SK-N-SH (cell line): ENCODE data around the gene ALDH1L1. TPM values are rescaled to one million over a fixed set of nuclear protein-coding genes. Genes with fewer than 3 reads are reported as not detected.

Experiments used
- CTCF ChIA-PET: fragments of 300-600, 350-600 bp; formaldehyde crosslinking; extraction: SDS; loops from one replicate; lab custom pipeline; 2021; lab: Yijun Ruan, JAX
- POLR2A ChIA-PET: fragments of 350-600 bp; sonication (Branson Sonifier 250); formaldehyde crosslinking; extraction: SDS; loops from one replicate; lab custom pipeline; 2020; ENCODE audit warnings: antibody characterized with exemption, inconsistent platforms; lab: Yijun Ruan, JAX
- DNase-seq: peaks from one replicate; pipeline ENCODE4 v3.0.0; 2012
- H2AFZ ChIP-seq: fragments of 200-600 bp; sonication (generic); 2 replicates; pipeline ENCODE4 v1.8.1; 2016; ENCODE audit warnings: antibody characterized with exemption, mild to moderate bottlenecking, low read depth
- H3F3A ChIP-seq: fragments of 200-600 bp; sonication (generic); replicated peaks from 2 replicates; pipeline ENCODE3; 2016; ENCODE audit warnings: antibody characterized with exemption, mild to moderate bottlenecking; ENCODE audit not compliant: insufficient read depth
- H3K27ac ChIP-seq, 2 experiments: fragments of 200-500 bp in 1 of 2; fragments of 200-600 bp in 1 of 2; sonication (Bioruptor generic) in 1 of 2; sonication (generic), shearing (Covaris generic) in 1 of 2; 2 replicates each; pipeline versions ENCODE4 v1.5.1 to v1.6.1; 2014 to 2016; ENCODE audit warnings: low read depth in 2 of 2, inconsistent platforms in 1 of 2, low read length in 1 of 2, mild to moderate bottlenecking in 1 of 2, mixed read lengths in 1 of 2
- H3K27me3 ChIP-seq: fragments of 200-600 bp; sonication (generic), shearing (Covaris generic); 2 replicates; pipeline ENCODE4 v1.6.1; 2016; ENCODE audit warnings: mixed run types; ENCODE audit not compliant: insufficient read depth
- H3K36me3 ChIP-seq, 2 experiments: fragments of 200-500 bp in 1 of 2; fragments of 200-600 bp in 1 of 2; sonication (Bioruptor generic) in 1 of 2; sonication (generic) in 1 of 2; replicated peaks in 1 of 2; 2 replicates each; pipeline versions ENCODE3 to v1.5.1; 2014 to 2016; ENCODE audit warnings: low read length in 1 of 2, mild to moderate bottlenecking in 1 of 2; ENCODE audit not compliant: insufficient read depth in 2 of 2, control insufficient read depth in 1 of 2
- H3K4me1 ChIP-seq, 2 experiments: fragments of 200-500 bp in 1 of 2; fragments of 200-600 bp in 1 of 2; sonication (Bioruptor generic) in 1 of 2; sonication (generic), shearing (Covaris generic) in 1 of 2; 2 replicates each; pipeline versions ENCODE4 v1.5.1 to v1.6.1; 2014 to 2016; ENCODE audit warnings: low read depth in 1 of 2, low read length in 1 of 2, mixed run types in 1 of 2; ENCODE audit not compliant: insufficient read depth in 2 of 2, control insufficient read depth in 1 of 2
- H3K4me2 ChIP-seq: fragments of 200-600 bp; sonication (generic), shearing (Covaris generic); 2 replicates; pipeline ENCODE4 v1.6.1; 2017; ENCODE audit warnings: mixed run types
- H3K4me3 ChIP-seq, 2 experiments: fragments of 200-500 bp in 1 of 2; fragments of 200-600 bp in 1 of 2; sonication (Bioruptor generic) in 1 of 2; sonication (generic), shearing (Covaris generic) in 1 of 2; 2 replicates each; pipeline versions ENCODE4 v1.5.1 to v1.8.1; 2014 to 2016; ENCODE audit warnings: low read depth in 2 of 2, inconsistent platforms in 1 of 2, low read length in 1 of 2, mild to moderate bottlenecking in 1 of 2, mixed read lengths in 1 of 2, moderate library complexity in 1 of 2
- H3K79me2 ChIP-seq: fragments of 200-600 bp; sonication (generic); 2 replicates; pipeline ENCODE4 v1.8.1; 2017; ENCODE audit warnings: mild to moderate bottlenecking; ENCODE audit not compliant: insufficient read depth
- H3K9ac ChIP-seq: fragments of 200-600 bp; sonication (generic); 2 replicates; pipeline ENCODE4 v1.6.1; 2017; ENCODE audit warnings: mixed run types
- H3K9me2 ChIP-seq: fragments of 200-600 bp; sonication (generic); 2 replicates; pipeline ENCODE4 v1.6.1; 2017; ENCODE audit warnings: mixed run types
- H3K9me3 ChIP-seq: fragments of 200-600 bp; sonication (generic); 2 replicates; pipeline ENCODE4 v1.6.1; 2017; ENCODE audit warnings: mixed run types, mild to moderate bottlenecking, moderate library complexity
- H4K20me1 ChIP-seq: fragments of 200-600 bp; sonication (generic); 2 replicates; pipeline ENCODE4 v1.6.1; 2017; ENCODE audit warnings: mild to moderate bottlenecking, mixed run types; ENCODE audit not compliant: insufficient read depth
- ELF1 ChIP-seq: IDR thresholded peaks from 2 replicates; pipeline ENCODE4 v1.4.0; 2012
- EZH2phosphoT487 ChIP-seq: fragments of 200-600 bp; sonication (generic); IDR thresholded peaks from 2 replicates; pipeline ENCODE4 v1.6.1; 2017; ENCODE audit warnings: low read depth, mixed run types, mild to moderate bottlenecking, antibody characterized with exemption, moderate library complexity, borderline replicate concordance
- FOXJ3 ChIP-seq: sonication (generic); formaldehyde crosslinking; IDR thresholded peaks from 2 replicates; pipeline ENCODE4 v1.5.1; 2020; ENCODE audit warnings: mild to moderate bottlenecking, missing genetic modification reagents
- FOXM1 ChIP-seq: IDR thresholded peaks from 2 replicates; pipeline ENCODE4 v1.4.0; 2012; ENCODE audit warnings: low read depth, mild to moderate bottlenecking
- GABPA ChIP-seq: IDR thresholded peaks from 2 replicates; pipeline ENCODE4 v1.4.0; 2012; ENCODE audit warnings: low read depth, mild to moderate bottlenecking
- GATA2 ChIP-seq: sonication (generic); formaldehyde crosslinking; IDR thresholded peaks from 2 replicates; pipeline ENCODE4 v1.5.0; 2020; ENCODE audit warnings: mild to moderate bottlenecking, missing genetic modification reagents
- IRF3 ChIP-seq: fragments of 150-350 bp; IDR thresholded peaks from 2 replicates; pipeline ENCODE4 v1.6.1; 2016; ENCODE audit warnings: mild to moderate bottlenecking, low read depth, low read length
- PBX3 ChIP-seq: IDR thresholded peaks from 2 replicates; pipeline ENCODE4; 2012
- RAD21 ChIP-seq: IDR thresholded peaks from 2 replicates; pipeline ENCODE4 v1.6.1; 2012; ENCODE audit warnings: mild to moderate bottlenecking, low read length
- REST ChIP-seq: IDR thresholded peaks from 2 replicates; pipeline ENCODE4 v1.6.1; 2012; ENCODE audit warnings: mild to moderate bottlenecking, low read depth, low read length, moderate library complexity
- RFX5 ChIP-seq: IDR thresholded peaks from 2 replicates; pipeline ENCODE4 v1.6.1; 2012; ENCODE audit warnings: mild to moderate bottlenecking, improper control_type of control experiment, low read length
- SIN3A ChIP-seq: IDR thresholded peaks from 2 replicates; pipeline ENCODE4 v1.6.1; 2012; ENCODE audit warnings: low read depth, mild to moderate bottlenecking, low read length, moderate library complexity, borderline replicate concordance
- SMC3 ChIP-seq: IDR thresholded peaks from 2 replicates; pipeline ENCODE4 v1.6.1; 2012; ENCODE audit warnings: low read depth, low read length, improper control_type of control experiment
- YY1 ChIP-seq: IDR thresholded peaks from 2 replicates; pipeline ENCODE4 v1.4.0; 2012; ENCODE audit warnings: low read depth, mild to moderate bottlenecking
- WGBS: methylation state at CpG from one replicate; pipeline ENCODE4 v1.1.6; 2017; ENCODE audit warnings: low lambda C conversion rate; 5-methylcytosine and 5-hydroxymethylcytosine counted together
- polyA plus RNA-seq, 3 experiments: library from polyadenylated mRNA; depleted of rRNA; stranded (reverse); fragments of >200 nt; gene quantifications; 2 replicates each; pipeline ENCODE4 v1.2.3, GENCODE V29; 2012

Gene ALDH1L1
- polyA plus RNA-seq, 1 of the 3 experiments (the other 2 are of a cell fraction) = not detected

GRCh38 chr3:126102011-126102410, 78.4 kb downstream of the ALDH1L1 start:
- Histone ChIP-seq H3K27ac (no peak overlapping the region; a peak in 1 of 4 replicates), H3K4me2 (no peak overlapping the region), H3K4me1 (peaks cover 0 to 17% of the 10 kb centered on the region in 2 experiments; a peak in 1 of 4 replicates), H3K9me3 (no peaks in the 10 kb centered on the region), H3K9me2 (no peaks in the 10 kb centered on the region), H3K4me3 (no peak overlapping the region), H3K9ac (no peak overlapping the region), H3K79me2 (no peaks in the 10 kb centered on the region), H3K36me3 (no peaks in the 10 kb centered on the region), H3K27me3 (no peaks in the 10 kb centered on the region), H2AFZ (0 out of 2 replicates have a peak overlapping the region, but pooled peaks have one; percentile 13), H4K20me1 (no peaks in the 10 kb centered on the region), H3F3A (no peaks in the 10 kb centered on the region)
- TF ChIP-seq RAD21 (no peak), IRF3 (no peak), GABPA (no peak), SIN3A (no peak), REST (no peak), RFX5 (no peak), YY1 (no peak), PBX3 (no peak), SMC3 (no peak), FOXM1 (no peak), ELF1 (no peak), FOXJ3 (CRISPR knock-in tag) (no peak), GATA2 (CRISPR knock-in tag) (no peak), EZH2phosphoT487 (no peak)
- no peak for DNase-seq
- ChIA-PET POLR2A (no interaction called here), CTCF (interaction anchor here (1.1 to 2.1 kb wide), 3 partner anchors 23 to 370 kb away, joined by 3 to 12 read pairs (median 6); no protein-coding TSS in a partner anchor)
- 64% methylated on average over 5 of the region's 8 CpGs for WGBS
